OCI-LY7 (cell line): ENCODE measurements around the gene ASIC2.

ENCODE experiments used
- CTCF ChIP-seq: fragments of 200-600 bp; sonication (generic); conservative IDR thresholded peaks from 2 replicates; pipeline ENCODE4 v1.5.1; 2014; ENCODE audit warnings: mild to moderate bottlenecking, antibody characterized with exemption, low read length, moderate library complexity, mixed read lengths
- EZH2phosphoT487 ChIP-seq: fragments of 200-600 bp; sonication (generic); IDR thresholded peaks from 2 replicates; pipeline ENCODE4 v1.6.1; 2018; ENCODE audit warnings: low read depth, borderline replicate concordance, mild to moderate bottlenecking, mixed run types, antibody characterized with exemption, low read length, moderate library complexity, mixed read lengths

- TF ChIP-seq CTCF = no peak
- no peak for TF ChIP-seq EZH2phosphoT487
Measured at GRCh38 chr17:33116021-33116551, 177.0 kb downstream of the ASIC2 start.
